AG04450 (cell line): ENCODE measurements around the gene KCNIP3. TPM values are rescaled to one million over a fixed set of nuclear protein-coding genes. Genes with fewer than 3 reads are reported as not detected.

Experiments
- CTCF ChIA-PET: fragments of 300-600, 350-600 bp; formaldehyde crosslinking; extraction: SDS; loops from one replicate; lab custom pipeline; 2022; ENCODE audit warnings: antibody characterized with exemption, inconsistent platforms; lab: Charles Lee
- POLR2A ChIA-PET: fragments of 350-600 bp; formaldehyde crosslinking; extraction: SDS; loops from one replicate; lab custom pipeline; 2021; ENCODE audit warnings: antibody characterized with exemption, inconsistent platforms; lab: Yijun Ruan, JAX
- DNase-seq: peaks from one replicate; pipeline ENCODE4 v3.0.0-alpha.2; 2011; ENCODE audit warnings: low read depth, low spot score
- H3K27ac ChIP-seq: one replicate; pipeline ENCODE4 v1.5.1; 2012; ENCODE audit warnings: low read depth, low read length, control low read depth
- H3K27me3 ChIP-seq: one replicate; pipeline ENCODE4 v1.6.0; 2012; ENCODE audit warnings: low read length; ENCODE audit not compliant: control insufficient read depth, insufficient read depth
- H3K4me3 ChIP-seq: 2 replicates; pipeline ENCODE4 v1.5.1; 2011; ENCODE audit warnings: mild to moderate bottlenecking, low read depth, low read length, control low read depth
- H3K9me3 ChIP-seq: 2 replicates; pipeline ENCODE4 v1.5.1; 2012; ENCODE audit warnings: low read length; ENCODE audit not compliant: control insufficient read depth, insufficient read depth
- polyA plus RNA-seq: library from polyadenylated mRNA; depleted of rRNA; stranded (reverse); fragments of >200 nt; gene quantifications from 2 replicates; pipeline ENCODE4 v1.2.3, GENCODE V29; 2011
- TF ChIP-seq, protein P1 (sequence below): IDR thresholded peaks from 2 replicates; pipeline ENCODE4 v1.5.1; 2011; ENCODE audit warnings: low read depth, low read length, control low read depth, inconsistent platforms

The KCNIP3 gene
- polyA plus RNA-seq, 1 experiment: 0.12 TPM

DNA sequence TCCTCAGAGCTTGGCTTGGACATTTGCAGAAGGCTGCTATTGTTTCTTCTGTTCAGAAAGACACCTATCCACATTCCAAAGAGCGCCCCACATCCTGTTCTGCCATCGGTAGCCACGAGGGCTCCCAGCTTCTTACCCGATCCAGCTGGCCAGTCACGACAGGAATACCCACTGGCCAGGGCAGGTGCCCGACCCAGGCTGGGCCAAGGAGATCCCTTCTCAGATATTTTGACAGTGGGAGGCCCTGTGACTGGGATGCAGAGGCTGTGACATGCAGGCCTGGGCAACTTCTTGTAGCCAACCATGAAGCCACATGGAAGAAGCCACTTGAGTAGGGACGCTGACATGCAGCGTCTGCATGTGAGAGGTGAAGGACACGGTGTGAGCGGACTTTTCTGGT, 34.5 kb downstream of the KCNIP3 start:
- CTCF ChIA-PET: no interaction called here
- peaks cover 4% of the 10 kb centered on the region for H3K27me3 ChIP-seq
- H3K4me3 ChIP-seq: no peak overlapping the region
- H3K27ac ChIP-seq: no peak overlapping the region
- no peak for DNase-seq
- H3K9me3 ChIP-seq: peaks cover 2% of the 10 kb centered on the region; the same call in 1 of the 2 replicates
- TF ChIP-seq, protein P1, sequence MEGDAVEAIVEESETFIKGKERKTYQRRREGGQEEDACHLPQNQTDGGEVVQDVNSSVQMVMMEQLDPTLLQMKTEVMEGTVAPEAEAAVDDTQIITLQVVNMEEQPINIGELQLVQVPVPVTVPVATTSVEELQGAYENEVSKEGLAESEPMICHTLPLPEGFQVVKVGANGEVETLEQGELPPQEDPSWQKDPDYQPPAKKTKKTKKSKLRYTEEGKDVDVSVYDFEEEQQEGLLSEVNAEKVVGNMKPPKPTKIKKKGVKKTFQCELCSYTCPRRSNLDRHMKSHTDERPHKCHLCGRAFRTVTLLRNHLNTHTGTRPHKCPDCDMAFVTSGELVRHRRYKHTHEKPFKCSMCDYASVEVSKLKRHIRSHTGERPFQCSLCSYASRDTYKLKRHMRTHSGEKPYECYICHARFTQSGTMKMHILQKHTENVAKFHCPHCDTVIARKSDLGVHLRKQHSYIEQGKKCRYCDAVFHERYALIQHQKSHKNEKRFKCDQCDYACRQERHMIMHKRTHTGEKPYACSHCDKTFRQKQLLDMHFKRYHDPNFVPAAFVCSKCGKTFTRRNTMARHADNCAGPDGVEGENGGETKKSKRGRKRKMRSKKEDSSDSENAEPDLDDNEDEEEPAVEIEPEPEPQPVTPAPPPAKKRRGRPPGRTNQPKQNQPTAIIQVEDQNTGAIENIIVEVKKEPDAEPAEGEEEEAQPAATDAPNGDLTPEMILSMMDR: no peak
- POLR2A ChIA-PET: no interaction called here

DNA sequence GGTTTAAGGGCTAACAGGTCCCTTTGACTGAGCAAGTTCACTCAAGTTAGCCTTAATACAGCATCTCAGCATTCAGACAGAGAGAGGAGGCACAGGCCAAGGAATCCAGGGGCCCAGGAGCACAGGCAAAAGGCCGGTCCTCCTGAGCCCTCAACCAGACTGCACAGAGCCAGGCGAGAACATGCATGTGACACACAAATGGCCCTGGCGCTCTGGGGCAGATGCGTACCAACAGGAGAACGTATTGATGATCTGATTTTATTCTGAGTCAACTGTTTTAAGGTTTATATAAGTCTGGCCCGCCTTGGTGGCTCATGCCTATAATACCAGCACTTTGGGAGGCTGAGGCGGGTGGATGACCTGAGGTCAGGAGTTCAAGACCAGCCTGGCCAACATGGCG, 34.9 kb downstream of the KCNIP3 start:
- peaks cover 8% of the 10 kb centered on the region for H3K27me3 ChIP-seq
- no peaks in the 10 kb centered on the region for H3K9me3 ChIP-seq
- TF ChIP-seq, protein P1: no peak
- ChIA-PET CTCF (no interaction called here), POLR2A (no interaction called here)
- no peak overlapping the region for H3K4me3 ChIP-seq
- DNase-seq: no peak
- H3K27ac ChIP-seq: no peak overlapping the region

DNA sequence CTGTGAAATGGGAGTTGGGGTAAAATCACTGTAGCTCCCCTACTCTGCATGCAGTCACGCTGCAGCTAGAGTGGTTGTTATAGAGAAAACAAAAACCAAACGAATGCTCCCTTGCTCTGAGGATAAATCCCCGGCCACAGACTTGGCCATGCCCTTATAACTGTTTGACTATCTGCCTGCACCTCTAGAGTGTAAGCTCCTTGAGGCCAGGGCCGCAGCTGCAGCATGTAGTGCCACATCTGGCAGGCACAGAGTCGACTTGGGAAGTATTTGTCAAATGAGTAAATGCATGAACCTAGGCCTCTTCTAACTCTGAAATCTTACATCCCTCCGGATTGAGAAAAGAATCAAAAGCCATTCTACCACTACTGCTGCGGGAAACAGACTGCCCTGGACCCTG, 35.9 kb downstream of the KCNIP3 start:
- Histone ChIP-seq H3K9me3 (no peaks in the 10 kb centered on the region), H3K4me3 (no peak overlapping the region), H3K27me3 (peaks cover 11% of the 10 kb centered on the region), H3K27ac (no peak overlapping the region)
- POLR2A ChIA-PET: no interaction called here
- TF ChIP-seq, protein P1: no peak
- CTCF ChIA-PET: no interaction called here
- DNase-seq: no peak

DNA sequence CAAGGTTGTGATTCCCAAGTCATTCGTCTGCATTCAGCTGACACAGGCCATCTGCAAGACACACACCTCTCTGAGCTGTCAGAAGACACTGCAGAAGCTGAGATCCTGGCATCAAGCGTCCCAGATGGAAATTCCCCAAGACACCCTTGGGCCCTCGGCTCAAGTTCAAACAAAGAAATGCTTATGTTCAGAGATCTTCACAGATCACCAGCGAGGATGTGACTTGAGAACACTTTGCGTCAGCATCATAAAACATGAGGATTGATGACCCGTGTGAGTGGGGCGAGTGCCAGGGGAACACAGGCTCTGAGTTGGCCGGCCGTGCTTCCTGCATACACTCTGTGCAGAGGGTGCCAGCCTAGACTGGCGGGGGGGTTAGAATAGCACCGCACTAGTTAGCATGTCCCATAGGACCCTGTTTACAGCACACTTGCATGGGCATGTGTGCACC, 36.8 kb downstream of the KCNIP3 start:
- ChIA-PET POLR2A (no interaction called here), CTCF (no interaction called here)
- Histone ChIP-seq H3K27ac (no peak overlapping the region), H3K9me3 (no peaks in the 10 kb centered on the region), H3K4me3 (no peak overlapping the region), H3K27me3 (peaks cover 11% of the 10 kb centered on the region)
- DNase-seq: no peak
- TF ChIP-seq, protein P1: no peak

DNA sequence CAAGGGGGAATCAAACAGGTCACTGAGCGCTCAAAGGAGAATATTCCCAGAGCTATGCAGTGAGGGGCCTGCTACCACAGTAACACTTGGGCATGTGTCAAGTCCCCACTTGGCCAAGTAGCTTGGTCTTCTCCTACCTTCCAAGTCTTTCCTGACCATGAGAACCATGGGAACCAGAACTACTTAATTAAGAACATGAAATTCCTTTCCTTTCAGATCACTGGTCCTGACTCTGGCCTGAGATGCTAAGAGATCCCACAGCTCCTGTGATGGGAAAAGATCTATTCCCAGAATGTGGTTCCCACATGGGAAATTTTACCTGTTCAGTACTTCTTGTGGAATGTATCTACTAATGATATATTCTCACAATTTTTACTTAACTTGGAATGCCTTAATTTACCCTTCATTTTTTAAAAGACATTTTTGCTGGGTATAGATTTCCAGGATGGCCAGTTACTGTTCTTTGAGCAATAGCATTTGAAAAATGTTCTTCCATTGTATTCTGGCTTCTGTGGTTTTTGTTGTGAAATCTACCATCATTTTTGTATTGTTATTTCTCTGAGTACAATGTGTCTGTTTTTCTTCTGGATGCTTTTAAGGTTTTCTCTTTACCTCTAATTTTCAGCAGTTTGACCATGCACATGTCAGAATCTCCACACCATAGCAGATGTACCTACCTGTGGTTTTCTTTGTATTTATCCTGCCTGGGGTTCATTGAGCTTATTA, 37.9 kb downstream of the KCNIP3 start:
- POLR2A ChIA-PET: no interaction called here
- CTCF ChIA-PET: interaction anchor here (2.0 kb wide), 1 partner anchor 10 kb away, joined by 10 read pairs; no protein-coding TSS in a partner anchor
- TF ChIP-seq, protein P1: no peak
- Histone ChIP-seq H3K27me3 (peaks cover 11% of the 10 kb centered on the region), H3K4me3 (no peak overlapping the region), H3K9me3 (no peaks in the 10 kb centered on the region), H3K27ac (no peak overlapping the region)
- DNase-seq: no peak
